Head of caudate nucleus (tissue), 42 donors: ENCODE measurements around the gene CD164.
"Not testable (repeated sequence)": the region's sequence is repeated elsewhere in the genome, so short reads cannot be mapped to it uniquely, and the experiment has no call there.

ENCODE experiments used
- DNase-seq, 42 donors: peaks; one replicate each; pipeline versions ENCODE4 v3.0.0 to v3.0.0-alpha.2; 2020 to 2021; ENCODE audit warnings: mixed read lengths in 7 of 42
- intact Hi-C: fragments of 100-400 bp; cut with DNase I; formaldehyde crosslinking; loops from one replicate; pipeline ENCODE4 v1.15.0; 2022

The CD164 gene

DNA sequence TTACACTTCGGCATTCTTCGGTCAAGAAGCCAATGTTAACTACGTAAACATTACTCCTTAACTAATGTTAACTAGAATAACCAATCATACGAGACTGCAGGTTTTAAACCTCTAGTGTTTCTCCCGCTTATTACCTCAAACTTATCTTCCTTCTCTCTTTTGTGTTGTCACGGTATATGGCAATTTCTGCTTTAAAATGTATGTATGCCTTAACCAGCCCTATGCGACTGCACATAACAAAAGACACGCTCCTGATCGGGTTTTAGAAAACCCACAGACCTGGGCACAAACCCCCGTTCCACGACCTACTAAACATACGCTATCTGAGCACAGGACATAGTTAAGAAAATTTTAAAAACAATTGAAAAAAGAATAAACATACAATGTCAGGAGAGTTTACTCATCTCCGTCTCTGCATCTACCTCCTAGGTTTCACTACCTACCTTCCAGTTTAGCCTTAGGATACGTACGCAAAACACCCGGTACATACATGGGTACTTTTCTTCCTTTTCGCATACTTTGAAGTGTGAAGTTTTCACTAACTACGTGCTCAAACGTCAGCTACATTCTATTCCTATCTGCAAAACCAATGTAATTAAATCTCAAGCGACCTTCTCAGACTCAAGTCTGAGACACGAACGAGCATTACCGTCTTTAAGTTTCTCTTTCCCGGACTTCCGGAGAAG, 1.1 kb downstream of the CD164 start:
- intact Hi-C loops = loop anchor here (5.0 to 10.0 kb wide), 3 partner anchors 64 to 826 kb away; no protein-coding TSS in a partner anchor
- no peak for DNase-seq

GRCh38 chr6:109379711-109380110, 2.6 kb downstream of the CD164 start:
- intact Hi-C loops = loop anchor here (5.0 to 10.0 kb wide), 3 partner anchors 62 to 825 kb away; no protein-coding TSS in a partner anchor

DNA sequence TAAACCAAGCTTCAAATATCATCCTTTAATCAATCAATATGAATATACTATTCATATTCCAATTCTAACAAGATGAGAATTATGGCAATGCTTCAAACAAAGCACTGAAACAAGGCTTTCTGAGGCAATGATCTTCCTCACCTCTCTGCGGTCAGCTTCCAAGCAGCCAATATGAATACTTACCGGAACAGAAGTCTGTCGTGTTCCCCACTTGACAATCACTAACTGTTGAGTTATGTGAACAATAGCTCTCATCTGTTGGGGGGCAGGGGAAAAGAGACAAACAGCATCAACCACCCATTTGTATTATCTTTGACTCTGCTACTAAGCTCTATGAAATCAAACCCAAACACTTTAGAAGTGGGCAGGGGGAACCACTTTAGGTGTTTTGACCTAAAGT, 4.5 kb downstream of the CD164 start:
- no peak for DNase-seq
- intact Hi-C loops = no loop called here

More at GRCh38 chr6:109379711-109380110, 2.6 kb downstream of the CD164 start:
- no peak for DNase-seq

- DNase-seq = no peak
- intact Hi-C loops = no loop called here
Observed at GRCh38 chr6:109374326-109374892, 7.9 kb downstream of the CD164 start.

GRCh38 chr6:109373762-109374161, 8.5 kb downstream of the CD164 start:
- intact Hi-C loops = no loop called here
- no peak for DNase-seq

- no peak for DNase-seq
- intact Hi-C loops = no loop called here
Observed at GRCh38 chr6:109373331-109373730, 8.9 kb downstream of the CD164 start.

GRCh38 chr6:109372130-109372529, 10.1 kb downstream of the CD164 start:
- DNase-seq = no peak
- intact Hi-C loops = no loop called here

DNA sequence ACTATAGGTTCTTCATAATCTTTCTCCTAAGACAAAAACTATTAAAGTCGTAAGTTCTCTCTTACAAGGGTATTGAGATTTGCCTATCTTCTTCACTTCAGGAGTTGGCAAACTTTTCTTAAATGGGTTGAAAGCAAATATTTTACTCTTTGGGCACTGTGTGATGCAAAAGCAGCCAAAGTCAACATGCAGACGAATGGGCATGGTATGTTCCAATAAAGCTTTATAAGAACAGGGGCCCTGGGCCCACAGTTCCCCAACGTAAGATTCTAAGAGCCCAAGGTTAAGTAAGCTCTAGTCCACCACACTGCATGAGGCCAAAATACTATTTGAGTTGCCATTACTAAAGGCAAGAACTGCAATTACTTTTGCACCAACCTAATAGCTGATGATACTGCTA, 11.5 kb downstream of the CD164 start:
- intact Hi-C loops = no loop called here
- DNase-seq = no peak

DNA sequence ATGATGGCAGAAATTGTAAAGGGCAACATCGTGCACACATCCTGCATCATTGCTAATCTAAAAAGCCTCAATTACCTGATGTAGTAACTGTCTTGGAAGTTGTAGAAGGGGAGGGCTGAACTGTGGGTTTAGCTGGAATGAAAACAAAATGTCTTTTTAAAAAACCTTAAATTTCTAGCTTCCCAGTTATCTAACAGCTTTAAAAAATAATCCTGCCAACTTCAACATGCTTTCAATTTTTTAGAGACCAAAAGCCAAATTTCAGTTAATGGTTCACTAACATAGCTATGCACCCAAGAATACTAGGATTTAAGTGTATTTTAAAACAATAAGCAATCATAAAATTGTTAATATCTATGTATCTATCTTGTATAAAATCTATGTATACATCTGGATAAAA, 11.9 kb downstream of the CD164 start:
- intact Hi-C loops = no loop called here
- DNase-seq = no peak

DNA sequence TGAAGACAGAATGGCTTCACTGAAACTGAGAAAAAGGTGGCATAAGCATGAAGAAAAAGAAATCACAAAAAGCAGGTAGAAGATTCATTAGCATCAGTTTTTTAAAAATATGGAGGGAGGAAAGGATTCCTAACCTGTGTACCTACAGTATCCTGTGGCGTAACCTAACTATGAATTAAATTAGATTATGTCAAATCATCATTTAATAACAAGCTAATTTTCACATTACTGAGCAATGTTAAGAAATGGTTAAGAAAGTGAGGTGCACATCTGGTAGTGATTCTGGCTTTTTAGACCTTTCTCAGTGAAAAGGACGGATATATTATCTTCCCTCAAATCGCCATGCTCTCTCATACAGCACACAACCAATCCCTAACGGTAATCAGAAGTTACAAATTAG, 12.5 kb downstream of the CD164 start:
- intact Hi-C loops = no loop called here
- DNase-seq = no peak

DNA sequence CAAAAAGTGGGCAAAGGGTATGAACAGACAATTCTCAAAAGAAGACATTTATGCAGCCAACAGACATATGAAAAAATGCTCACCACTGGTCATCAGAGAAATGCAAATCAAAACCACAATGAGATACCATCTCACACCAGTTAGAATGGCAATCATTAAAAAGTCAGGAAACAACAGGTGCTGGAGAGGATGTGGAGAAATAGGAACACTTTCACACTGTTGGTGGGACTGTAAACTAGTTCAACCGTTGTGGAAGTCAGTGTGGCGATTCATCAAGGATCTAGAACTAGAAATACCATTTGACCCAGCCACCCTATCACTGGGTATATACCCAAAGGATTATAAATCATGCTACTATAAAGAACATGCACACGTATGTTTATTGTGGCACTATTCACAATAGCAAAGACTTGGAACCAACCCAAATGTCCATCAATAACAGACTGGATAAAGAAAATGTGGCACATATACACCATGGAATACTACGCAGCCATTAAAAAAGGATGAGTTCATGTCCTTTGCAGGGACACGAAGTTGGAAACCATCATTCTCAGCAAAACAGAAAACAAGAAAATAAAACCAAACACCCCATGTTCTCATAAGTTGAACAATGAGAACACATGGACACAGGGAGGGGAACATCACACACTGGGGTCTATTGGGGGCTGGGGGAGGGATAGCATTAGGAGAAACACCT, 17.7 kb downstream of the CD164 start:
- DNase-seq, intact Hi-C loops: not testable (repeated sequence)

GRCh38 chr6:109363753-109364152, 18.5 kb downstream of the CD164 start:
- no peak for DNase-seq
- intact Hi-C loops = no loop called here

- peak in 3 of 42 donors; percentile 16 to 51 (median 33) for DNase-seq
- intact Hi-C loops = no loop called here
Observed at GRCh38 chr6:109362102-109362884, 20.0 kb downstream of the CD164 start.

DNA sequence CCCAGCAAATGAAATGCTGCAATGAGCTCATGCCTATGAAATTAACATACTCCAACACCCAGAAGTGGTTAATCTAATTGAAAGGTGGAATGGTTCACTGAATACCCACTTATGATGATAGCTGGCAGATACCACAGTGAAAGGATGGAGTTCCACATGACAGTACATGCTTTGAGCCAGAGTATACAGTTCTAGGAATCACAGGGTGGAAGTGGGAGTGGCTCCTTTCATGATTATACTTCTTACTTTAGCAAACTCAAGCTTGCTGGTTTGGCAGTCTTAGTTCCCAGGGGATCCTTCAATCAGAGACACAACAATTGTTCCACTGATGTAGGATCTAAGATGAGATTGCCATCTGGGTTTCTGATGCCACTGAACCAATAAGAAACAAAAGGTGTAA, 21.5 kb downstream of the CD164 start:
- no peak for DNase-seq
- intact Hi-C loops = no loop called here

GRCh38 chr6:109360281-109360680, 22.0 kb downstream of the CD164 start:
- intact Hi-C loops = no loop called here
- no peak for DNase-seq

GRCh38 chr6:109359248-109359647, 23.0 kb downstream of the CD164 start:
- intact Hi-C loops = no loop called here
- no peak for DNase-seq

DNA sequence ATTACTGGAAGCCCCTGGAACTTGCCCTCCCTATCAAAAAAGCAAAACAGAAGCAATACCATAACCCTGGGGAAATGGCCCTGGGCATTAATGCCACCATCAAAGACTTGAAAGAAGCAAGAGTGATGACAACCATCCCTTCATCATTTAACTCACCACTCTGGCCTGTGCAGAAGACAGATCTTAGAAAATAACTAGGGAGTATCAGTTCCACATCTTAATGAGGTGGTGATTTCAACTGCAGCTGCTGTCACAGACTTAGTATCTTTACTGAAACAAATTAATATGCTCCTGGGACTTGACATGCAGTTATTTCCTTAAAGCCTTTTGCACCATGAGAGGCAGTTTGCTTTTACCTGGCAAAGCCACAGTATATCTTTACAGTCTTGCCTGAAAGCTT, 24.1 kb downstream of the CD164 start:
- no peak for DNase-seq
- intact Hi-C loops = no loop called here

DNA sequence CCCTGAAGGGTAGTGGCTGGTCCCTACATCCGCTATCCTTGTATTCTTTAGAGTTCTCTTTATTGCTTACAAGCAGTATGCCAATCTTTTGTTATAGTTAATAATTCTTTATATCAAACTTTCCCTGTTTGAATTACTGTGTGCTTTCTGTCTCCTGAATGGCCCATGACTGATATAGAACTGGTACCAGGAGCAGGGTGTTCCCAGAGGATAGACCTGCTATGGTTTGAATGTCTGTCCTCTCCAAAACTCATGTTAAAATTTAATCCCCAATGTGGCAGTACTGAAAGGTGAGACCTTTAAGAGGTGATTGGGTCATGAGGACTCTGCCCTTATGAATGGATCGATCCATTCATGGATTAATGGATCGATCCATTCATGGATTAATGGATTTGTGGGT, 26.0 kb downstream of the CD164 start:
- no peak for DNase-seq
- intact Hi-C loops = no loop called here

- intact Hi-C loops = no loop called here
- DNase-seq = no peak
Observed at GRCh38 chr6:109351231-109352130, 30.8 kb downstream of the CD164 start.
